ENCODE measurements around the gene PTPRE. TPM values are rescaled to one million over a fixed set of nuclear protein-coding genes. Genes with fewer than 3 reads are reported as not detected.

Gene PTPRE
- total RNA-seq, 1 experiment from 2014 or later = 0.70 TPM

DNA sequence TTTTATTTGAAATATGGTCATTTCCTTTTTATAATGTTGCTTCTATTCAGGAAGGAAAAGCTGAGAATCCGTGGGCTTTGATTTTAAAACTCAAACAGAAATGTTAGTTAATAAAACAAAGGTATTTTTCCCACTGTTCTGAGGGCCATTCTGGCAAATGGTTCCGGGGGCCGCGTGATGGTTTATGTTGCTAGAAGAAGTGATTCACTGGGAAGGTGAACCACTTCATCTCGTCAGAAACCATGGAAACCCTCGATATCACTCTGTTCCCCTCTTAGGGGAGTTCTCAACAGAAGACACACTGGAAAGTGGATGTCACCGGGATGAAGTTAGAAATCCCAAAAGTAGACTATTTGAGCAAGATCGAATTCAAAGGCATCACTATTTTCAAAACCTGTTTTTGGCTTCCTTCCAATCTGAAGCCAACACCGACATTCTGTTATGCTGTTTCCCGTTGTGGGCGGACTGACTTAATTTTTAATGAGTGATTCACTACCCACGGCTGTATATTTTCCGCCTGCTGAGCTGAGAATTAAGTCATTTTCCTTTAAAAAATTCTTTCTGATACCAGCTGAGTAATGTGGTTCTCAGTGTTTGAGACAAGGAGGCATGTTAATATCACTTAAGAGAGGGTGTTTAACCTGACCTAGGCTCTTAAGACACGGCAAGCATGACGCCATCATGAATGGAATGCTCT lies 84.1 kb downstream of the PTPRE start:
- Histone ChIP-seq H3K14ac (ENCODE audit: insufficient read depth, low read length) (no peak overlapping the region), H2BK5ac (ENCODE audit: insufficient read length, low read length) (no peak overlapping the region), H4K5ac (ENCODE audit: insufficient read length, low read depth, low read length) (no peak overlapping the region), H3K56ac (ENCODE audit: insufficient read length, low read depth, low read length) (no peak overlapping the region), H3K27me3 (ENCODE audit: insufficient read depth, low read length) (no peaks in the 10 kb centered on the region), H3K23ac (ENCODE audit: insufficient read length, low read depth, low read length) (no peak overlapping the region), H3K4ac (ENCODE audit: low read depth, low read length) (no peak overlapping the region), H2AFZ (ENCODE audit: low read length) (no peak overlapping the region), H3K4me1 (ENCODE audit: insufficient read depth, low read length) (no peaks in the 10 kb centered on the region), H3K9me3 (ENCODE audit: control insufficient read depth, low read depth, low read length) (no peaks in the 10 kb centered on the region), H4K20me1 (ENCODE audit: control insufficient read depth, insufficient read depth, insufficient read length) (no peaks in the 10 kb centered on the region), H3K9ac (ENCODE audit: extremely low read depth, insufficient read length, low read length) (no peak overlapping the region), H3K27ac (ENCODE audit: insufficient read length, low read depth, low read length) (no peak overlapping the region), H2BK12ac (ENCODE audit: insufficient read length, low read depth, low read length) (no peak overlapping the region), H2BK120ac (ENCODE audit: low read depth, low read length, poor library complexity, severe bottlenecking) (no peak overlapping the region), H3K18ac (ENCODE audit: insufficient read length, low read depth, low read length) (no peak overlapping the region), H3K23me2 (ENCODE audit: insufficient read length, low read depth, low read length, poor library complexity, severe bottlenecking) (no peaks in the 10 kb centered on the region), H2AK5ac (ENCODE audit: insufficient read length, low read length) (no peak overlapping the region), H3K4me2 (ENCODE audit: insufficient read depth, insufficient read length, low read length) (no peak overlapping the region), H3K79me2 (ENCODE audit: insufficient read depth, low read length) (no peaks in the 10 kb centered on the region), H4K8ac (replicated peaks; ENCODE audit: insufficient read length, low read depth, low read length) (no peak overlapping the region), H3T11ph (ENCODE audit: low read length) (no peak overlapping the region), H4K91ac (ENCODE audit: insufficient read length, low read depth, low read length) (no peak overlapping the region), H3K79me1 (ENCODE audit: insufficient read depth, low read depth, low read length, poor library complexity, severe bottlenecking) (no peaks in the 10 kb centered on the region), H2BK15ac (ENCODE audit: low read depth, low read length) (no peak overlapping the region), H2BK20ac (ENCODE audit: low read depth, low read length, poor library complexity, severe bottlenecking) (no peak overlapping the region)
- Mint-ChIP-seq H3K36me3 (ENCODE audit: insufficient read depth in 1 of 3, low read depth in 3 of 3) (no peaks in the 10 kb centered on the region), H3K4me3 (no peak overlapping the region), H3K27ac (no peak overlapping the region), H3K27me3 (ENCODE audit: low read depth) (no peaks in the 10 kb centered on the region; the same call in 1 of the 2 replicates), H3K9me3 (no peaks in the 10 kb centered on the region), H3K4me1 (peaks cover 0 to 7% of the 10 kb centered on the region in 2 experiments; a peak in 1 of 4 replicates)
- WGBS (ENCODE audit: extremely low coverage, insufficient read length, low lambda C conversion rate) = no CpG with 5 or more reads among the region's 15 CpGs
- TF ChIP-seq, protein P1, sequence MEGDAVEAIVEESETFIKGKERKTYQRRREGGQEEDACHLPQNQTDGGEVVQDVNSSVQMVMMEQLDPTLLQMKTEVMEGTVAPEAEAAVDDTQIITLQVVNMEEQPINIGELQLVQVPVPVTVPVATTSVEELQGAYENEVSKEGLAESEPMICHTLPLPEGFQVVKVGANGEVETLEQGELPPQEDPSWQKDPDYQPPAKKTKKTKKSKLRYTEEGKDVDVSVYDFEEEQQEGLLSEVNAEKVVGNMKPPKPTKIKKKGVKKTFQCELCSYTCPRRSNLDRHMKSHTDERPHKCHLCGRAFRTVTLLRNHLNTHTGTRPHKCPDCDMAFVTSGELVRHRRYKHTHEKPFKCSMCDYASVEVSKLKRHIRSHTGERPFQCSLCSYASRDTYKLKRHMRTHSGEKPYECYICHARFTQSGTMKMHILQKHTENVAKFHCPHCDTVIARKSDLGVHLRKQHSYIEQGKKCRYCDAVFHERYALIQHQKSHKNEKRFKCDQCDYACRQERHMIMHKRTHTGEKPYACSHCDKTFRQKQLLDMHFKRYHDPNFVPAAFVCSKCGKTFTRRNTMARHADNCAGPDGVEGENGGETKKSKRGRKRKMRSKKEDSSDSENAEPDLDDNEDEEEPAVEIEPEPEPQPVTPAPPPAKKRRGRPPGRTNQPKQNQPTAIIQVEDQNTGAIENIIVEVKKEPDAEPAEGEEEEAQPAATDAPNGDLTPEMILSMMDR (conservative IDR thresholded peaks at IDR 0.05) = no peak
- no peak for DNase-seq

All from H9 (cell line).